K562 (cell line): ENCODE measurements around the gene TFEC. TPM values are rescaled to one million over a fixed set of nuclear protein-coding genes. Genes with fewer than 3 reads are reported as not detected.

Experiments
- ATAC-seq: fragments of 200-7000 bp; cut with Tn5 transposase; 3 replicates; pipeline ENCODE4 v1.9.1; 2020; ENCODE audit warnings: moderate library complexity
- BruUV-seq: library from RNA; stranded (reverse); fragments of 400-500 nt; replicated peaks from 2 replicates; lab custom pipeline; 2021; lab: Mats Ljungman, UMichigan
- CTCF ChIA-PET: fragments of 300-600 bp; formaldehyde crosslinking; extraction: SDS; loops from one replicate; lab custom pipeline; 2021; ENCODE audit warnings: low intra/inter-chr PET ratio; lab: Yijun Ruan, JAX
- POLR2A ChIA-PET: fragments of 300-600, 350-650 bp; sonication (Branson Sonifier 250); formaldehyde crosslinking; extraction: SDS; loops from one replicate; lab custom pipeline; 2021; ENCODE audit warnings: antibody characterized with exemption, inconsistent platforms; lab: Yijun Ruan, JAX
- DNase-seq, 4 experiments: peaks; one replicate each; pipeline versions ENCODE4 v3.0.0 to v3.0.0-alpha.2; 2011 to 2018; ENCODE audit warnings: low spot score in 3 of 4, mixed read lengths in 3 of 4; ENCODE audit errors: extremely low read depth in 1 of 4
- FAIRE-seq: peaks from 2 replicates; lab custom pipeline; 2011; peaks lifted over from hg19 to GRCh38; lab: Jason Lieb, UNC
- H2AFZ ChIP-seq: 2 replicates; pipeline ENCODE4 v1.6.0; 2011; ENCODE audit warnings: low read depth, low read length, control low read depth, inconsistent platforms
- H3K27ac ChIP-seq: fragments of 200-600 bp; 3 replicates; pipeline ENCODE4 v1.8.0; 2011; ENCODE audit warnings: low read depth, mild to moderate bottlenecking, control low read depth, inconsistent platforms, low read length, moderate library complexity, mixed read lengths; ENCODE audit errors: extremely low read depth
- H3K27me3 ChIP-seq, 2 experiments: fragments of 300-600 bp in 1 of 2; 2 replicates in 1 of 2; 3 replicates in 1 of 2; pipeline versions ENCODE4 v1.6.0 to v1.8.0; 2011; ENCODE audit warnings: inconsistent platforms in 2 of 2, low read length in 2 of 2, mild to moderate bottlenecking in 1 of 2, mixed read lengths in 1 of 2, moderate library complexity in 1 of 2; ENCODE audit not compliant: control insufficient read depth in 2 of 2, insufficient read depth in 2 of 2
- H3K36me3 ChIP-seq: fragments of 300-600 bp; 3 replicates; pipeline ENCODE4 v1.8.0; 2011; ENCODE audit warnings: mild to moderate bottlenecking, low read length, inconsistent platforms; ENCODE audit not compliant: control insufficient read depth, insufficient read depth
- H3K4me1 ChIP-seq, 2 experiments: fragments of 200-600 bp in 1 of 2; replicated peaks in 1 of 2; 2 replicates in 1 of 2; 3 replicates in 1 of 2; pipeline versions ENCODE4 v1.5.1 to v1.8.0; 2011; ENCODE audit warnings: inconsistent platforms in 2 of 2, low read length in 2 of 2, mild to moderate bottlenecking in 1 of 2, mixed read lengths in 1 of 2, moderate library complexity in 1 of 2; ENCODE audit not compliant: control insufficient read depth in 2 of 2, insufficient read depth in 2 of 2
- H3K4me2 ChIP-seq: 2 replicates; pipeline ENCODE4 v1.6.1; 2011; ENCODE audit warnings: low read length, control low read depth, inconsistent platforms, mixed read lengths; ENCODE audit not compliant: insufficient read depth
- H3K4me3 ChIP-seq: fragments of 200-600 bp; sonication (generic), shearing (Covaris generic); 2 replicates; pipeline ENCODE4 v1.5.1; 2016; ENCODE audit warnings: control low read depth, inconsistent platforms
- H3K79me2 ChIP-seq: fragments of 200-600 bp; 3 replicates; pipeline ENCODE4 v1.8.0; 2011; ENCODE audit warnings: low read length, inconsistent platforms; ENCODE audit not compliant: control insufficient read depth, insufficient read depth
- H3K9ac ChIP-seq, 2 experiments: 2 replicates each; pipeline versions ENCODE4 v1.6.0 to v1.6.1; 2011; ENCODE audit warnings: low read depth in 2 of 2, low read length in 2 of 2, control low read depth in 1 of 2, inconsistent platforms in 1 of 2, mild to moderate bottlenecking in 1 of 2, mixed read lengths in 1 of 2; ENCODE audit not compliant: insufficient read depth in 1 of 2
- H3K9me1 ChIP-seq: one replicate; pipeline ENCODE4 v1.6.0; 2011; ENCODE audit warnings: inconsistent platforms, mild to moderate bottlenecking, low read length, moderate library complexity; ENCODE audit not compliant: control insufficient read depth, insufficient read depth
- H3K9me3 ChIP-seq: replicated peaks from 2 replicates; pipeline ENCODE4 v1.5.1; 2011; ENCODE audit warnings: low read depth, low read length, inconsistent platforms; ENCODE audit not compliant: control insufficient read depth, insufficient read depth
- H4K20me1 ChIP-seq: replicated peaks from 2 replicates; pipeline ENCODE4 v1.6.1; 2011; ENCODE audit warnings: low read length, inconsistent platforms, mixed read lengths; ENCODE audit not compliant: control insufficient read depth, insufficient read depth
- CHD1 ChIP-seq: fragments of 200-600 bp; sonication (generic); IDR thresholded peaks from one replicate; pipeline ENCODE4 v1.6.1; 2012; ENCODE audit warnings: mild to moderate bottlenecking, moderate library complexity, low read length, inconsistent platforms
- ESRRB ChIP-seq: fragments of 250-450 bp; sonication (Bioruptor Pico); IDR thresholded peaks from 2 replicates; pipeline ENCODE4 v1.5.0; 2020; ENCODE audit warnings: mild to moderate bottlenecking, moderate library complexity, borderline replicate concordance
- FOXA3 ChIP-seq, 2 experiments: fragments of 450-650 bp in 1 of 2; sonication (generic) in 1 of 2; formaldehyde crosslinking; IDR thresholded peaks in 1 of 2; conservative IDR thresholded peaks in 1 of 2; 2 replicates each; pipeline versions ENCODE4 v1.4.0 to v1.8.0; 2020 to 2022; ENCODE audit warnings: mild to moderate bottlenecking in 2 of 2, missing genetic modification reagents in 1 of 2
- NFE2L1 ChIP-seq: fragments of 450-650 bp; IDR thresholded peaks from 2 replicates; pipeline ENCODE4 v1.6.1; 2016; ENCODE audit warnings: missing genetic modification characterization, low read depth, mild to moderate bottlenecking, missing compliant biosample characterization, moderate library complexity, borderline replicate concordance
- PTBP1 ChIP-seq: fragments of 200-400 bp; formaldehyde crosslinking; IDR thresholded peaks from 2 replicates; pipeline ENCODE4 v1.6.1; 2017; ENCODE audit warnings: low read depth, low read length
- PYGO2 ChIP-seq: fragments of 450-650 bp; IDR thresholded peaks from 2 replicates; pipeline ENCODE4 v1.6.1; 2016; ENCODE audit warnings: mild to moderate bottlenecking, missing genetic modification characterization, moderate library complexity, missing compliant biosample characterization
- RFX1 ChIP-seq: fragments of 450-650 bp; IDR thresholded peaks from 2 replicates; pipeline ENCODE4 v1.6.1; 2016; ENCODE audit warnings: mild to moderate bottlenecking, moderate library complexity
- SLC30A9 ChIP-seq: fragments of 250-450 bp; sonication (Bioruptor Pico); IDR thresholded peaks from 2 replicates; pipeline ENCODE4 v1.8.0; 2022; ENCODE audit warnings: mild to moderate bottlenecking, moderate library complexity
- SMARCC2 ChIP-seq: fragments of 450-650 bp; IDR thresholded peaks from 2 replicates; pipeline ENCODE4 v1.6.1; 2017; ENCODE audit warnings: antibody characterized with exemption, moderate library complexity, mild to moderate bottlenecking, low read depth
- XRCC5 ChIP-seq: fragments of 200-400 bp; formaldehyde crosslinking; IDR thresholded peaks from 2 replicates; pipeline ENCODE4 v1.6.1; 2017; ENCODE audit warnings: low read depth, mild to moderate bottlenecking, low read length
- ZSCAN32 ChIP-seq: fragments of 450-650 bp; formaldehyde crosslinking; IDR thresholded peaks from 2 replicates; pipeline ENCODE4 v1.4.0; 2020; ENCODE audit warnings: mild to moderate bottlenecking, moderate library complexity
- WGBS: fragments of 100-300 bp; shearing (Covaris generic); methylation state at CpG from one replicate; pipeline ENCODE4 v1.1.6; 2016; ENCODE audit warnings: low coverage, mixed read lengths; ENCODE audit not compliant: insufficient coverage; ENCODE audit errors: missing lambda C conversion rate; 5-methylcytosine and 5-hydroxymethylcytosine counted together
- in situ Hi-C: fragments of 300-500 bp; cut with MboI; formaldehyde crosslinking; loops from 4 replicates; pipeline ENCODE4 v1.15.0; 2018; ENCODE audit warnings: inconsistent platforms, mixed read lengths
- intact Hi-C: fragments of 100-400 bp; cut with micrococcal nuclease; formaldehyde crosslinking; loops from 2 replicates; pipeline ENCODE4 v1.14.2; 2022
- polyA plus RNA-seq, 8 experiments: library from polyadenylated mRNA; depleted of rRNA in 4 of 8; stranded (reverse) in 5 of 8; unstranded in 3 of 8; fragments of >200 nt; fragmentation: Nextera tagmentation in 2 of 8; fragmentation: Illumina TruSeq in 1 of 8; extraction: Ambion mirVana in 2 of 8; extraction: Trizol in 1 of 8; gene quantifications; 2 replicates each; pipeline versions ENCODE4 v1.2.1 to v1.2.3, GENCODE V29; 2011 to 2014; ENCODE audit warnings: inconsistent platforms in 1 of 8, missing spikeins in 1 of 8
- total RNA-seq, 7 experiments: library from RNA; depleted of rRNA in 6 of 7; stranded (reverse); fragments of >200 nt in 6 of 7; fragmentation: Illumina TruSeq in 2 of 7; extraction: Trizol in 2 of 7; gene quantifications; 2 replicates each; pipeline versions ENCODE4 v1.2.1 to v1.2.3, GENCODE V29; 2011 to 2021; ENCODE audit warnings: low replicate concordance in 1 of 7
- TF ChIP-seq, protein P1 (sequence below): fragments of 450-650 bp; formaldehyde crosslinking; IDR thresholded peaks from 2 replicates; pipeline ENCODE4 v1.4.0; 2020; ENCODE audit warnings: mild to moderate bottlenecking
- TF ChIP-seq, protein P2 (sequence below): sonication (generic); formaldehyde crosslinking; IDR thresholded peaks from 2 replicates; pipeline ENCODE4 v1.8.0; 2023; ENCODE audit warnings: mild to moderate bottlenecking, missing genetic modification reagents

TFEC gene
- total and polyA plus RNA-seq, 9 of the 15 experiments (the other 6 are each of a cell fraction or from before 2014, with no cell fraction given), result 0.01 TPM; not detected in 8

DNA sequence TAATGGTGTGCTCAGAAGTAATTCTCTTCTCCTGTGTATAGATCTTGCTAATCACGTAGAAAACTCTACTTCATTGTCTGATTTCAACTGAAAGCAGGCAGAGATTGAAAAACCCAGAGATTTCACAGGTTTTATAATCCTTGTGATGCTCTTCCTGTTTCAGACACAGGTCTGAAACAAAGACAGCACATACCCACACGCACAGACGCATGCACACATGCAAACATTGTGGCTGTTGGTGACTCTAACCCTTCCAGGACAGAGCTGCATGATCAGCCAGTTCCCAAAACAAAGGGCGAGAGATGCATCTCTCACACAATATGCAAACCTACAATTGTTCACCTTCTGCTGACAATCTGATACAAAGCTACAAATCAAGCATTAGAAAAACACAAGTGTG, 11.1 kb upstream of the TFEC start:
- H4K20me1 ChIP-seq, result no peaks in the 10 kb centered on the region
- no peak overlapping the region for H3K27ac ChIP-seq
- WGBS, result 2% methylated on average over 4 of the region's 4 CpGs
- ChIA-PET POLR2A (no interaction called here), CTCF (no interaction called here)
- no peak for ATAC-seq
- no peak overlapping the region for H2AFZ ChIP-seq
- peaks cover 2% of the 10 kb centered on the region; the same call in 1 of the 2 replicates for H3K9me3 ChIP-seq
- BruUV-seq, result no TSS peak
- H3K27me3 ChIP-seq, result no peaks in the 10 kb centered on the region
- H3K9me1 ChIP-seq, result no peaks in the 10 kb centered on the region
- intact Hi-C loops (no loop called here), in situ Hi-C loops (no loop called here)
- no peak overlapping the region for H3K9ac ChIP-seq
- H3K36me3 ChIP-seq, result no peaks in the 10 kb centered on the region
- H3K4me1 ChIP-seq, result no peaks in the 10 kb centered on the region
- no peak overlapping the region for H3K4me3 ChIP-seq
- FAIRE-seq, result no peak
- no peaks in the 10 kb centered on the region for H3K79me2 ChIP-seq
- DNase-seq, result no peak
- no peak overlapping the region for H3K4me2 ChIP-seq
- TF ChIP-seq XRCC5, result no peak
- no peak for TF ChIP-seq RFX1
- TF ChIP-seq CHD1, result no peak

DNA sequence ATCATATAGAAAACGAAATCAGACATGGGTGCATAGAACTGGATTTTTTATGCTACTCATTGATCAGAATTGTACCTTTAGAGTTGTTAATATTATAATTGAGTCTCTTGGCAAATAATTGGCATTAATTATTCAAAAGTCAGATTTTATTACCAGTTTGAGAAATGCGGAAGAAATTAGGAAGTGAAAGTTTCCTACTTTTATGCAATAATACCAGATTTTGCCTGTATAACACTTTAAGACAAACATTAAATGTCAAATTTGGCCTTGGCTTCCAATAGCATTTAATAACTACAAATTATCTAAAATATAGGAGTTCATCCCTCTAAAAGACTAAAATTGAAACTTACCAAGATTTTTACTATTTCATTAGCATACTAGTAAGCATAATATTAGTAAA, 6.8 kb upstream of the TFEC start:
- intact Hi-C loops (no loop called here), in situ Hi-C loops (no loop called here)
- ATAC-seq (no peak), DNase-seq (no peak), FAIRE-seq (no peak)
- no peaks in the 10 kb centered on the region for H3K36me3 ChIP-seq
- H3K9me3 ChIP-seq, result no peaks in the 10 kb centered on the region
- H3K4me3 ChIP-seq, result no peak overlapping the region
- 2% methylated on average over 2 of the region's 2 CpGs for WGBS
- H3K79me2 ChIP-seq, result no peaks in the 10 kb centered on the region
- no peaks in the 10 kb centered on the region for H4K20me1 ChIP-seq
- no peak overlapping the region for H2AFZ ChIP-seq
- H3K27ac ChIP-seq, result no peak overlapping the region
- BruUV-seq, result no TSS peak
- H3K4me1 ChIP-seq, result no peaks in the 10 kb centered on the region
- POLR2A ChIA-PET, result no interaction called here
- H3K27me3 ChIP-seq, result no peaks in the 10 kb centered on the region
- no peaks in the 10 kb centered on the region for H3K9me1 ChIP-seq
- no peak overlapping the region for H3K4me2 ChIP-seq
- H3K9ac ChIP-seq, result no peak overlapping the region
- CTCF ChIA-PET, result no interaction called here
- TF ChIP-seq NFE2L1 (tag) (no peak), SLC30A9 (CRISPR knock-in tag) (no peak), ZSCAN32 (CRISPR knock-in tag) (no peak), FOXA3 (CRISPR knock-in tag; conservative IDR thresholded peaks at IDR 0.05 in 1 of 2, IDR thresholded peaks at IDR 0.05 in 1 of 2) (no peak), PTBP1 (no peak), SMARCC2 (no peak), ESRRB (CRISPR knock-in tag) (no peak), PYGO2 (tag) (no peak)
- TF ChIP-seq, protein P1, sequence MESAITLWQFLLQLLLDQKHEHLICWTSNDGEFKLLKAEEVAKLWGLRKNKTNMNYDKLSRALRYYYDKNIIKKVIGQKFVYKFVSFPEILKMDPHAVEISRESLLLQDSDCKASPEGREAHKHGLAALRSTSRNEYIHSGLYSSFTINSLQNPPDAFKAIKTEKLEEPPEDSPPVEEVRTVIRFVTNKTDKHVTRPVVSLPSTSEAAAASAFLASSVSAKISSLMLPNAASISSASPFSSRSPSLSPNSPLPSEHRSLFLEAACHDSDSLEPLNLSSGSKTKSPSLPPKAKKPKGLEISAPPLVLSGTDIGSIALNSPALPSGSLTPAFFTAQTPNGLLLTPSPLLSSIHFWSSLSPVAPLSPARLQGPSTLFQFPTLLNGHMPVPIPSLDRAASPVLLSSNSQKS (CRISPR knock-in tag), result no peak
- TF ChIP-seq, protein P2, sequence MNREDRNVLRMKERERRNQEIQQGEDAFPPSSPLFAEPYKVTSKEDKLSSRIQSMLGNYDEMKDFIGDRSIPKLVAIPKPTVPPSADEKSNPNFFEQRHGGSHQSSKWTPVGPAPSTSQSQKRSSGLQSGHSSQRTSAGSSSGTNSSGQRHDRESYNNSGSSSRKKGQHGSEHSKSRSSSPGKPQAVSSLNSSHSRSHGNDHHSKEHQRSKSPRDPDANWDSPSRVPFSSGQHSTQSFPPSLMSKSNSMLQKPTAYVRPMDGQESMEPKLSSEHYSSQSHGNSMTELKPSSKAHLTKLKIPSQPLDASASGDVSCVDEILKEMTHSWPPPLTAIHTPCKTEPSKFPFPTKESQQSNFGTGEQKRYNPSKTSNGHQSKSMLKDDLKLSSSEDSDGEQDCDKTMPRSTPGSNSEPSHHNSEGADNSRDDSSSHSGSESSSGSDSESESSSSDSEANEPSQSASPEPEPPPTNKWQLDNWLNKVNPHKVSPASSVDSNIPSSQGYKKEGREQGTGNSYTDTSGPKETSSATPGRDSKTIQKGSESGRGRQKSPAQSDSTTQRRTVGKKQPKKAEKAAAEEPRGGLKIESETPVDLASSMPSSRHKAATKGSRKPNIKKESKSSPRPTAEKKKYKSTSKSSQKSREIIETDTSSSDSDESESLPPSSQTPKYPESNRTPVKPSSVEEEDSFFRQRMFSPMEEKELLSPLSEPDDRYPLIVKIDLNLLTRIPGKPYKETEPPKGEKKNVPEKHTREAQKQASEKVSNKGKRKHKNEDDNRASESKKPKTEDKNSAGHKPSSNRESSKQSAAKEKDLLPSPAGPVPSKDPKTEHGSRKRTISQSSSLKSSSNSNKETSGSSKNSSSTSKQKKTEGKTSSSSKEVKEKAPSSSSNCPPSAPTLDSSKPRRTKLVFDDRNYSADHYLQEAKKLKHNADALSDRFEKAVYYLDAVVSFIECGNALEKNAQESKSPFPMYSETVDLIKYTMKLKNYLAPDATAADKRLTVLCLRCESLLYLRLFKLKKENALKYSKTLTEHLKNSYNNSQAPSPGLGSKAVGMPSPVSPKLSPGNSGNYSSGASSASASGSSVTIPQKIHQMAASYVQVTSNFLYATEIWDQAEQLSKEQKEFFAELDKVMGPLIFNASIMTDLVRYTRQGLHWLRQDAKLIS, result no peak
